WTC11 (cell line): ENCODE measurements around the gene LRMDA. TPM values are rescaled to one million over a fixed set of nuclear protein-coding genes. Genes with fewer than 3 reads are reported as not detected.

Source experiments
- AFF4 ChIP-seq: sonication (generic); formaldehyde crosslinking; IDR thresholded peaks from 2 replicates; pipeline ENCODE4 v1.8.1; 2023; ENCODE audit warnings: mild to moderate bottlenecking, missing genetic modification reagents, borderline replicate concordance
- AR ChIP-seq: fragments of 250-450 bp; sonication (Bioruptor Pico); IDR thresholded peaks from 2 replicates; pipeline ENCODE4 v1.9.0; 2021; ENCODE audit warnings: mild to moderate bottlenecking
- ATF2 ChIP-seq: sonication (generic); formaldehyde crosslinking; IDR thresholded peaks from 2 replicates; pipeline ENCODE4 v1.8.1; 2022; ENCODE audit warnings: low read depth, missing genetic modification reagents, borderline replicate concordance
- E2F5 ChIP-seq: sonication (generic); formaldehyde crosslinking; IDR thresholded peaks from 2 replicates; pipeline ENCODE4 v1.8.1; 2022; ENCODE audit warnings: mild to moderate bottlenecking, moderate library complexity, missing genetic modification reagents
- ERG ChIP-seq: fragments of 250-450 bp; sonication (Bioruptor Pico); IDR thresholded peaks from 2 replicates; pipeline ENCODE4 v1.8.0; 2021; ENCODE audit warnings: mild to moderate bottlenecking
- MXD4 ChIP-seq: fragments of 250-450 bp; sonication (Bioruptor Pico); IDR thresholded peaks from 2 replicates; pipeline ENCODE4 v1.8.0; 2021; ENCODE audit warnings: mild to moderate bottlenecking, moderate library complexity, borderline replicate concordance
- NFATC4 ChIP-seq: fragments of 250-450 bp; sonication (Bioruptor Pico); IDR thresholded peaks from 2 replicates; pipeline ENCODE4 v1.9.0; 2021; ENCODE audit warnings: mild to moderate bottlenecking
- NFE2L1 ChIP-seq: sonication (generic); formaldehyde crosslinking; IDR thresholded peaks from 2 replicates; pipeline ENCODE4 v1.8.1; 2023; ENCODE audit warnings: missing genetic modification reagents
- NR2C2 ChIP-seq: sonication (generic); formaldehyde crosslinking; IDR thresholded peaks from 2 replicates; pipeline ENCODE4 v1.8.0; 2022; ENCODE audit warnings: mild to moderate bottlenecking, missing genetic modification reagents
- RELA ChIP-seq: sonication (generic); formaldehyde crosslinking; IDR thresholded peaks from 2 replicates; pipeline ENCODE4 v1.8.1; 2022; ENCODE audit warnings: missing genetic modification reagents, mild to moderate bottlenecking, borderline replicate concordance
- TCF7 ChIP-seq: sonication (generic); formaldehyde crosslinking; IDR thresholded peaks from 2 replicates; pipeline ENCODE4 v1.8.0; 2022; ENCODE audit warnings: mild to moderate bottlenecking, low read depth, missing genetic modification reagents, moderate library complexity
- ZBTB43 ChIP-seq: sonication (generic); formaldehyde crosslinking; IDR thresholded peaks from 2 replicates; pipeline ENCODE4 v1.8.1; 2023; ENCODE audit warnings: mild to moderate bottlenecking, missing genetic modification reagents
- total RNA-seq: library from RNA; stranded (reverse); gene quantifications from 3 replicates; pipeline ENCODE4 v1.2.3, GENCODE V29; 2021
- TF ChIP-seq, protein P1 (sequence below): fragments of 250-450 bp; sonication (Bioruptor Pico); IDR thresholded peaks from 2 replicates; pipeline ENCODE4 v1.9.0; 2021; ENCODE audit warnings: mild to moderate bottlenecking, borderline replicate concordance
- TF ChIP-seq, protein P2 (sequence below): sonication (generic); formaldehyde crosslinking; IDR thresholded peaks from 2 replicates; pipeline ENCODE4 v1.8.0; 2023; ENCODE audit warnings: mild to moderate bottlenecking, missing genetic modification reagents
- TF ChIP-seq, protein P3 (sequence below): sonication (generic); formaldehyde crosslinking; IDR thresholded peaks from 2 replicates; pipeline ENCODE4 v1.8.1; 2023; ENCODE audit warnings: mild to moderate bottlenecking, moderate library complexity, missing genetic modification reagents

LRMDA gene
- total RNA-seq, 1 experiment from 2014 or later: 0.92 TPM

GRCh38 chr10:76231286-76231934, 800.0 kb downstream of the LRMDA start (continued):
- TF ChIP-seq ERG (CRISPR knock-in tag) (no peak), ZBTB43 (CRISPR knock-in tag) (no peak), NR2C2 (CRISPR knock-in tag) (no peak), NFE2L1 (no peak), NFATC4 (CRISPR knock-in tag) (no peak), RELA (CRISPR knock-in tag) (no peak), E2F5 (no peak), MXD4 (CRISPR knock-in tag) (no peak), TCF7 (no peak), AR (CRISPR knock-in tag) (no peak), AFF4 (CRISPR knock-in tag) (no peak), ATF2 (CRISPR knock-in tag) (no peak)
- TF ChIP-seq, protein P1, sequence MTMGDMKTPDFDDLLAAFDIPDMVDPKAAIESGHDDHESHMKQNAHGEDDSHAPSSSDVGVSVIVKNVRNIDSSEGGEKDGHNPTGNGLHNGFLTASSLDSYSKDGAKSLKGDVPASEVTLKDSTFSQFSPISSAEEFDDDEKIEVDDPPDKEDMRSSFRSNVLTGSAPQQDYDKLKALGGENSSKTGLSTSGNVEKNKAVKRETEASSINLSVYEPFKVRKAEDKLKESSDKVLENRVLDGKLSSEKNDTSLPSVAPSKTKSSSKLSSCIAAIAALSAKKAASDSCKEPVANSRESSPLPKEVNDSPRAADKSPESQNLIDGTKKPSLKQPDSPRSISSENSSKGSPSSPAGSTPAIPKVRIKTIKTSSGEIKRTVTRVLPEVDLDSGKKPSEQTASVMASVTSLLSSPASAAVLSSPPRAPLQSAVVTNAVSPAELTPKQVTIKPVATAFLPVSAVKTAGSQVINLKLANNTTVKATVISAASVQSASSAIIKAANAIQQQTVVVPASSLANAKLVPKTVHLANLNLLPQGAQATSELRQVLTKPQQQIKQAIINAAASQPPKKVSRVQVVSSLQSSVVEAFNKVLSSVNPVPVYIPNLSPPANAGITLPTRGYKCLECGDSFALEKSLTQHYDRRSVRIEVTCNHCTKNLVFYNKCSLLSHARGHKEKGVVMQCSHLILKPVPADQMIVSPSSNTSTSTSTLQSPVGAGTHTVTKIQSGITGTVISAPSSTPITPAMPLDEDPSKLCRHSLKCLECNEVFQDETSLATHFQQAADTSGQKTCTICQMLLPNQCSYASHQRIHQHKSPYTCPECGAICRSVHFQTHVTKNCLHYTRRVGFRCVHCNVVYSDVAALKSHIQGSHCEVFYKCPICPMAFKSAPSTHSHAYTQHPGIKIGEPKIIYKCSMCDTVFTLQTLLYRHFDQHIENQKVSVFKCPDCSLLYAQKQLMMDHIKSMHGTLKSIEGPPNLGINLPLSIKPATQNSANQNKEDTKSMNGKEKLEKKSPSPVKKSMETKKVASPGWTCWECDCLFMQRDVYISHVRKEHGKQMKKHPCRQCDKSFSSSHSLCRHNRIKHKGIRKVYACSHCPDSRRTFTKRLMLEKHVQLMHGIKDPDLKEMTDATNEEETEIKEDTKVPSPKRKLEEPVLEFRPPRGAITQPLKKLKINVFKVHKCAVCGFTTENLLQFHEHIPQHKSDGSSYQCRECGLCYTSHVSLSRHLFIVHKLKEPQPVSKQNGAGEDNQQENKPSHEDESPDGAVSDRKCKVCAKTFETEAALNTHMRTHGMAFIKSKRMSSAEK (CRISPR knock-in tag): no peak
- TF ChIP-seq, protein P2, sequence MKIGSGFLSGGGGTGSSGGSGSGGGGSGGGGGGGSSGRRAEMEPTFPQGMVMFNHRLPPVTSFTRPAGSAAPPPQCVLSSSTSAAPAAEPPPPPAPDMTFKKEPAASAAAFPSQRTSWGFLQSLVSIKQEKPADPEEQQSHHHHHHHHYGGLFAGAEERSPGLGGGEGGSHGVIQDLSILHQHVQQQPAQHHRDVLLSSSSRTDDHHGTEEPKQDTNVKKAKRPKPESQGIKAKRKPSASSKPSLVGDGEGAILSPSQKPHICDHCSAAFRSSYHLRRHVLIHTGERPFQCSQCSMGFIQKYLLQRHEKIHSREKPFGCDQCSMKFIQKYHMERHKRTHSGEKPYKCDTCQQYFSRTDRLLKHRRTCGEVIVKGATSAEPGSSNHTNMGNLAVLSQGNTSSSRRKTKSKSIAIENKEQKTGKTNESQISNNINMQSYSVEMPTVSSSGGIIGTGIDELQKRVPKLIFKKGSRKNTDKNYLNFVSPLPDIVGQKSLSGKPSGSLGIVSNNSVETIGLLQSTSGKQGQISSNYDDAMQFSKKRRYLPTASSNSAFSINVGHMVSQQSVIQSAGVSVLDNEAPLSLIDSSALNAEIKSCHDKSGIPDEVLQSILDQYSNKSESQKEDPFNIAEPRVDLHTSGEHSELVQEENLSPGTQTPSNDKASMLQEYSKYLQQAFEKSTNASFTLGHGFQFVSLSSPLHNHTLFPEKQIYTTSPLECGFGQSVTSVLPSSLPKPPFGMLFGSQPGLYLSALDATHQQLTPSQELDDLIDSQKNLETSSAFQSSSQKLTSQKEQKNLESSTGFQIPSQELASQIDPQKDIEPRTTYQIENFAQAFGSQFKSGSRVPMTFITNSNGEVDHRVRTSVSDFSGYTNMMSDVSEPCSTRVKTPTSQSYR (CRISPR knock-in tag): no peak
- TF ChIP-seq, protein P3, sequence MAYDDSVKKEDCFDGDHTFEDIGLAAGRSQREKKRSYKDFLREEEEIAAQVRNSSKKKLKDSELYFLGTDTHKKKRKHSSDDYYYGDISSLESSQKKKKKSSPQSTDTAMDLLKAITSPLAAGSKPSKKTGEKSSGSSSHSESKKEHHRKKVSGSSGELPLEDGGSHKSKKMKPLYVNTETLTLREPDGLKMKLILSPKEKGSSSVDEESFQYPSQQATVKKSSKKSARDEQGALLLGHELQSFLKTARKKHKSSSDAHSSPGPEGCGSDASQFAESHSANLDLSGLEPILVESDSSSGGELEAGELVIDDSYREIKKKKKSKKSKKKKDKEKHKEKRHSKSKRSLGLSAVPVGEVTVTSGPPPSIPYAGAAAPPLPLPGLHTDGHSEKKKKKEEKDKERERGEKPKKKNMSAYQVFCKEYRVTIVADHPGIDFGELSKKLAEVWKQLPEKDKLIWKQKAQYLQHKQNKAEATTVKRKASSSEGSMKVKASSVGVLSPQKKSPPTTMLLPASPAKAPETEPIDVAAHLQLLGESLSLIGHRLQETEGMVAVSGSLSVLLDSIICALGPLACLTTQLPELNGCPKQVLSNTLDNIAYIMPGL (CRISPR knock-in tag): no peak
